ENCODE measurements around the gene FAM13B.

The FAM13B gene

DNA sequence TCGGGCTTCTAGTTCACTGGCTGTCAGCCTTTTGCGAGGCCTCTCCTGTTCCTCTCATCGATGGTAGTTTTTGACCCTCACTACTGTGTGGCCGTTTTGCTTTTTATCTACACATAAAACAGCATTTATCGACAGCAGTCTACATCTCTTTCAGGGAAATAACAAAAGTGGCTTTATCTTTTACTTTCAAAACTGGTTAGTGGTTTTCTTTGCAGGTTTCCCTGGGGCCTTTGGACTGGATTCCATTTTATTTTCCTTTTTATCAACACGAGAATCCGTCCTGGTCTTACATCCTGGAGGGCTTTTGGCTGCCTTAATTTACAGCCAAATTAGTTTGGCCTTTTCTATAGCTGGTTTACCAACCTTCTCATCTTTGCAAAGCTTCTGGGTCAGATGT lies 144.4 kb downstream of the FAM13B start:
- no peak for DNase-seq (ENCODE audit: low read depth)
- H3K4me3 ChIP-seq (ENCODE audit: low read length) = peak overlapping the region; percentile 77
- TF ChIP-seq, protein P1, sequence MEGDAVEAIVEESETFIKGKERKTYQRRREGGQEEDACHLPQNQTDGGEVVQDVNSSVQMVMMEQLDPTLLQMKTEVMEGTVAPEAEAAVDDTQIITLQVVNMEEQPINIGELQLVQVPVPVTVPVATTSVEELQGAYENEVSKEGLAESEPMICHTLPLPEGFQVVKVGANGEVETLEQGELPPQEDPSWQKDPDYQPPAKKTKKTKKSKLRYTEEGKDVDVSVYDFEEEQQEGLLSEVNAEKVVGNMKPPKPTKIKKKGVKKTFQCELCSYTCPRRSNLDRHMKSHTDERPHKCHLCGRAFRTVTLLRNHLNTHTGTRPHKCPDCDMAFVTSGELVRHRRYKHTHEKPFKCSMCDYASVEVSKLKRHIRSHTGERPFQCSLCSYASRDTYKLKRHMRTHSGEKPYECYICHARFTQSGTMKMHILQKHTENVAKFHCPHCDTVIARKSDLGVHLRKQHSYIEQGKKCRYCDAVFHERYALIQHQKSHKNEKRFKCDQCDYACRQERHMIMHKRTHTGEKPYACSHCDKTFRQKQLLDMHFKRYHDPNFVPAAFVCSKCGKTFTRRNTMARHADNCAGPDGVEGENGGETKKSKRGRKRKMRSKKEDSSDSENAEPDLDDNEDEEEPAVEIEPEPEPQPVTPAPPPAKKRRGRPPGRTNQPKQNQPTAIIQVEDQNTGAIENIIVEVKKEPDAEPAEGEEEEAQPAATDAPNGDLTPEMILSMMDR (IDR thresholded peaks at IDR 0.05; ENCODE audit: insufficient read depth, low read depth, low read length, missing control alignments) = no peak

All from epithelial cell of esophagus (primary cell).